MCF 10A (cell line): ENCODE measurements around the gene SLC25A19. TPM values are rescaled to one million over a fixed set of nuclear protein-coding genes. Genes with fewer than 3 reads are reported as not detected.

Experiments
- BruUV-seq: library from RNA; stranded (reverse); fragments of 400-500 nt; replicated peaks from 2 replicates; lab custom pipeline; 2021; lab: Mats Ljungman, UMichigan
- CTCF ChIA-PET: fragments of 300-600 bp; sonication (Branson Sonifier 250); formaldehyde crosslinking; extraction: SDS; loops from one replicate; lab custom pipeline; 2021; ENCODE audit warnings: antibody characterized with exemption, inconsistent platforms; lab: Yijun Ruan, JAX
- POLR2A ChIA-PET: fragments of 300-600, 350-650 bp; sonication (Branson Sonifier 250); formaldehyde crosslinking; extraction: SDS; loops from one replicate; lab custom pipeline; 2020; ENCODE audit warnings: antibody characterized with exemption, inconsistent platforms; lab: Yijun Ruan, JAX
- DNase-seq: peaks from one replicate; pipeline ENCODE4 v3.0.0-alpha.2; 2018; ENCODE audit not compliant: unreplicated experiment
- H3K27ac Mint-ChIP-seq: one replicate; pipeline ENCODE4 v1.8.0; 2022; ENCODE audit warnings: mild to moderate bottlenecking, low read depth, mixed read lengths; ENCODE audit not compliant: unreplicated experiment
- H3K27me3 Mint-ChIP-seq: one replicate; pipeline ENCODE4 v1.8.0; 2022; ENCODE audit warnings: mixed read lengths; ENCODE audit not compliant: insufficient read depth, unreplicated experiment
- H3K36me3 Mint-ChIP-seq: one replicate; pipeline ENCODE4 v1.8.0; 2022; ENCODE audit warnings: mild to moderate bottlenecking, moderate library complexity, mixed read lengths; ENCODE audit not compliant: insufficient read depth, unreplicated experiment
- H3K4me1 Mint-ChIP-seq: one replicate; pipeline ENCODE4 v1.8.0; 2022; ENCODE audit warnings: mixed read lengths; ENCODE audit not compliant: insufficient read depth, unreplicated experiment
- H3K4me3 Mint-ChIP-seq: one replicate; pipeline ENCODE4 v1.8.0; 2022; ENCODE audit warnings: mild to moderate bottlenecking, moderate library complexity, mixed read lengths; ENCODE audit not compliant: unreplicated experiment
- H3K9me3 Mint-ChIP-seq: one replicate; pipeline ENCODE4 v1.8.0; 2022; ENCODE audit warnings: mixed read lengths; ENCODE audit not compliant: unreplicated experiment
- CTCF ChIP-seq: fragments of 200-600 bp; IDR thresholded peaks from one replicate; pipeline ENCODE4 v1.8.0; 2022; ENCODE audit warnings: antibody characterized with exemption, mild to moderate bottlenecking; ENCODE audit not compliant: unreplicated experiment
- intact Hi-C: fragments of 100-400 bp; cut with micrococcal nuclease; formaldehyde crosslinking; loops from 2 replicates; pipeline ENCODE4 v1.14.1; 2022
- total RNA-seq: library from RNA; stranded (reverse); gene quantifications from 2 replicates; pipeline ENCODE4 v1.2.3, GENCODE V29; 2022

The SLC25A19 gene
- total RNA-seq, 1 experiment from 2014 or later = 22.6 TPM

- Mint-ChIP-seq H3K36me3 (peaks cover 53% of the 10 kb centered on the region), H3K27ac (no peak overlapping the region), H3K4me1 (no peaks in the 10 kb centered on the region), H3K4me3 (no peak overlapping the region), H3K27me3 (no peaks in the 10 kb centered on the region), H3K9me3 (no peaks in the 10 kb centered on the region)
- no TSS peak for BruUV-seq
- ChIA-PET POLR2A (interaction anchor here (0.7 kb wide), 1 partner anchor 35 kb away, joined by 5 read pairs; no protein-coding TSS in a partner anchor), CTCF (interaction anchor here (0.8 to 1.3 kb wide), 4 partner anchors 13 to 111 kb away, joined by 3 to 4 read pairs (median 4); no protein-coding TSS in a partner anchor)
- intact Hi-C loops = no loop called here
- DNase-seq = no peak
- no peak for TF ChIP-seq CTCF
These were observed 64.2 kb downstream of the SLC25A19 start for GRCh38 chr17:75225016-75225415.

Other genes starting within 250 kb of the SLC25A19 start
- 362 and 455 TPM in 2 replicates for gene ATP5PD, start 242.5 kb downstream of the SLC25A19 start, total RNA-seq
- gene KCTD2, start 242.2 kb downstream of the SLC25A19 start, total RNA-seq = 11.9 and 12.8 TPM in 2 replicates
- 26.0 and 33.1 TPM in 2 replicates for gene SLC16A5, start 201.5 kb downstream of the SLC25A19 start, total RNA-seq
- gene ARMC7, start 179.5 kb downstream of the SLC25A19 start, total RNA-seq = 9.3 and 13.3 TPM in 2 replicates
- 105 and 113 TPM in 2 replicates for gene NT5C, start 157.7 kb downstream of the SLC25A19 start, total RNA-seq
- 342 and 360 TPM in 2 replicates for gene JPT1, start 134.9 kb downstream of the SLC25A19 start, total RNA-seq
- 186 and 194 TPM in 2 replicates for gene SUMO2, start 106.5 kb downstream of the SLC25A19 start, total RNA-seq
- 42.3 and 49.2 TPM in 2 replicates for gene NUP85, start 83.8 kb downstream of the SLC25A19 start, total RNA-seq
- gene GGA3, start 27.8 kb downstream of the SLC25A19 start, total RNA-seq = 32.7 and 39.5 TPM in 2 replicates
- gene MRPS7, start 27.6 kb downstream of the SLC25A19 start, total RNA-seq = 73.9 and 75.0 TPM in 2 replicates
- gene MIF4GD, start 18.2 kb downstream of the SLC25A19 start, total RNA-seq = 23.3 and 29.6 TPM in 2 replicates
- 67.1 and 74.6 TPM in 2 replicates for gene GRB2, start 116.2 kb upstream of the SLC25A19 start, total RNA-seq
- gene TMEM94, start 167.2 kb upstream of the SLC25A19 start, total RNA-seq = 42.8 and 46.5 TPM in 2 replicates
- gene CASKIN2, start 226.1 kb upstream of the SLC25A19 start, total RNA-seq = 19.2 and 19.8 TPM in 2 replicates
- gene TSEN54, start 227.1 kb upstream of the SLC25A19 start, total RNA-seq = 13.3 and 15.6 TPM in 2 replicates
- gene LLGL2, start 236.3 kb upstream of the SLC25A19 start, total RNA-seq = 19.8 and 21.2 TPM in 2 replicates